ENCODE data around the gene NUDT5.

- TF ChIP-seq POLR2A (IDR thresholded peaks at IDR 0.05), result no peak
- TF ChIP-seq CTCF (IDR thresholded peaks at IDR 0.05), result no peak
These were observed 879 bp downstream of the NUDT5 start for GRCh38 chr10:12194752-12195271.
